ENCODE data around the gene KREMEN2.

Gene KREMEN2

GRCh38 chr16:2977440-2977839 lies 13.4 kb downstream of the KREMEN2 start:
- no peak for DNase-seq (ENCODE audit: low spot score)

- DNase-seq (ENCODE audit: low spot score) = no peak
Observed at GRCh38 chr16:2979669-2980226, 15.7 kb downstream of the KREMEN2 start.

- peak; percentile 100 for DNase-seq (ENCODE audit: low spot score)
Observed at GRCh38 chr16:2980227-2981176, 16.4 kb downstream of the KREMEN2 start, which contains the start of gene PKMYT1. Gene PKMYT1, minus strand, starts transcription at chr16:2980446. Its CDS starts 789 bp downstream, at chr16:2979657.

GRCh38 chr16:2981177-2981898 lies 17.3 kb downstream of the KREMEN2 start:
- DNase-seq (ENCODE audit: low spot score) = no peak

GRCh38 chr16:2981899-2982250 lies 17.8 kb downstream of the KREMEN2 start:
- no peak for DNase-seq (ENCODE audit: low spot score)

- DNase-seq (ENCODE audit: low spot score) = no peak
Observed at GRCh38 chr16:2982402-2982801, 18.3 kb downstream of the KREMEN2 start.

- DNase-seq (ENCODE audit: low spot score) = peak; percentile 84
Observed at GRCh38 chr16:2983706-2984136, 19.6 kb downstream of the KREMEN2 start.

- no peak for DNase-seq (ENCODE audit: low spot score)
Observed at GRCh38 chr16:2985462-2985861, 21.4 kb downstream of the KREMEN2 start.

GRCh38 chr16:2985893-2986355 lies 21.8 kb downstream of the KREMEN2 start:
- no peak for DNase-seq (ENCODE audit: low spot score)

GRCh38 chr16:2986623-2987188 lies 22.6 kb downstream of the KREMEN2 start:
- no peak for DNase-seq (ENCODE audit: low spot score)

- no peak for DNase-seq (ENCODE audit: low spot score)
Observed at GRCh38 chr16:2987286-2987685, 23.2 kb downstream of the KREMEN2 start.

- DNase-seq (ENCODE audit: low spot score) = no peak
Observed at GRCh38 chr16:2987833-2988232, 23.8 kb downstream of the KREMEN2 start.

- DNase-seq (ENCODE audit: low spot score) = no peak
Observed at GRCh38 chr16:2988590-2989099, 24.6 kb downstream of the KREMEN2 start.

GRCh38 chr16:2990891-2991290 lies 26.8 kb downstream of the KREMEN2 start:
- no peak for DNase-seq (ENCODE audit: low spot score)

GRCh38 chr16:2991566-2992261 lies 27.6 kb downstream of the KREMEN2 start:
- DNase-seq (ENCODE audit: low spot score) = no peak

GRCh38 chr16:2992383-2993081 lies 28.5 kb downstream of the KREMEN2 start:
- no peak for DNase-seq (ENCODE audit: low spot score)

- no peak for DNase-seq (ENCODE audit: low spot score)
Observed at GRCh38 chr16:2996298-2996697, 32.2 kb downstream of the KREMEN2 start.

- DNase-seq (ENCODE audit: low spot score) = no peak
Observed at GRCh38 chr16:2999929-3000328, 35.9 kb downstream of the KREMEN2 start.

GRCh38 chr16:3000540-3000939 lies 36.5 kb downstream of the KREMEN2 start:
- no peak for DNase-seq (ENCODE audit: low spot score)

GRCh38 chr16:3001316-3001715 lies 37.2 kb downstream of the KREMEN2 start:
- DNase-seq (ENCODE audit: low spot score) = no peak
